HG03159 (cell line): Measurements from ENCODE around the gene IGF1R.

Experiments
- ATAC-seq: cut with Tn5 transposase; IDR thresholded peaks from one replicate; pipeline ENCODE4 v1.9.1; 2021; ENCODE audit warnings: mild to moderate bottlenecking, moderate library complexity; ENCODE audit not compliant: unreplicated experiment

IGF1R gene

DNA sequence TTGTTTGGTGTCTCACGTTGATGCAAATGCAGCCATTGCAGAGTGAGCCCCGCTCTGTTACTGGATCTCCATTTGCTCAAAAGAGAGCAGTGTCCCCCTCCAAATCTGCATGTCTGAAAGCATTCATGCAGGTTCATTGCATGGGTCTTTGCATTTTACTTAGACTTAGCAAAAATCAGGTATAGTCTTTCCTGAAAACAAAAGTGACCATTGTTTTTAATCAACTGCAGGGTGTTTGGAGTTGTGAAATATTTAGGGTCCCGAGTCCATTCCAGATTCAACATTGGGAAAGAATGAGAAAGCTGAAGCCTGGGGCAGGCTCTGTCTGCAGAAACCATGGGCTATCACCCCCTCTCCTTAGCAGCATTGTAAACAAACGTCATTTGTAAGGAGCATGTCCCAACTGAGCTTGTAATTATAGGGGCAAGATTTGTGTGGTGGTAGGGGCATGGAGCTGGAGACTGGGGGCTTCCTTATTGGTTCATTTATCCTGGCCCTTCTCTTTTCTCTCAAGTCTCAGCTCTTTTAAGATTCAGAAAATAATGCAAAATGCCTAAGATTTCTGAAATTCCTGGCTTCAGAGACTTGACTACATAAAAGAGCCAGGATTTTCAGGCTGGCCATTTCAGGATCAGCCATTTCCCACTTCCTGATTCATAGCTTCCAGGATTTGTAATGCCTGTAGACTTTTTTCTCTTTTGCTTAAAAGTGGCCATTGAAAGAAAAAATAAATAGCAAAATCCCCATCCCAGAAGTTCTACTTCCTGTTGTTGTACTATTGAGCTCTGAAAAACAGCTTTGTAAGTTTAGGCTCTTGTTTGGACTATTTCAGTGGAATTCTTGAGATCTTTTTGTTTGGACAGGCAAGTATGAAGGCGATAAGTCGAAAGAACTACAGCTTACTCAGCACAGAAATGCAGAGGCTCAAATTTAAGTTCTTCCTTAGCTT, 23.0 kb downstream of the IGF1R start:
- ATAC-seq: no peak

DNA sequence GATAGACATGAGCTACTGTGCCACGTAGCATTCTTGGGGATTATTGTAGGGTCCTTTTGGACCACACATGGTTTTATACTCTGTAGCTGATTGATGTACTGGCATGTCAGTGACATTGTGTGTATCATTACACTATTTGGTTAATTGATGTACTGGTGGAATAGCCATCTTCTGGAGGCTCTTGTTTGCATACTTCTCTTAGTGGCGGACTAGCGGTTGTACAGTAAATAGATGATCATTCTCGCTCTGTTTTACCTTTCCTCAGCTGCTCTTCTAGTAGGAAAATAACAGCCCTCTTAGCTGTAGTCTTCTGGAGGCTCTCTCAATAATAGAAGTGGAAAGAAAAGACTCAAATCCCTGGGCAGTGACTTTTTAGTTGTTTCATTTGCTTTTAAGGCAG, 24.8 kb downstream of the IGF1R start:
- no peak for ATAC-seq

DNA sequence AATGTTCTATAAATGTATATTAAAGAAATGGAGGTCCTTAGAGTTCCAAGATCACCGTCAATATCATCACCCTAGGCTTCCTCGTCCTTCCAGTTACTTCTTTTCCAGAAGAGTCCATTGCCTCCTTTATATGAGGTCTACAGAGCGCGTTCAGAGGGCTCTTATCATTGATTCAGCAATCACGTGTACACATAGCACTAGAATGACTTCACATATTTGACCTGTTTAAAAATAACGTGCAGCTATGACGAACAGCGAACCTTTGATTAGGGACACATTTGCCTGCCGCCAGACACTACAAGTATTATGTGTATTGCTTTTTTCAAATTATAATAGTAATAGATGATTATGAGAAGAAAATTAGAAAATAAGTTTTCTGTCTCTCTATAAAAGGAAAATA, 26.0 kb downstream of the IGF1R start:
- ATAC-seq: no peak

DNA sequence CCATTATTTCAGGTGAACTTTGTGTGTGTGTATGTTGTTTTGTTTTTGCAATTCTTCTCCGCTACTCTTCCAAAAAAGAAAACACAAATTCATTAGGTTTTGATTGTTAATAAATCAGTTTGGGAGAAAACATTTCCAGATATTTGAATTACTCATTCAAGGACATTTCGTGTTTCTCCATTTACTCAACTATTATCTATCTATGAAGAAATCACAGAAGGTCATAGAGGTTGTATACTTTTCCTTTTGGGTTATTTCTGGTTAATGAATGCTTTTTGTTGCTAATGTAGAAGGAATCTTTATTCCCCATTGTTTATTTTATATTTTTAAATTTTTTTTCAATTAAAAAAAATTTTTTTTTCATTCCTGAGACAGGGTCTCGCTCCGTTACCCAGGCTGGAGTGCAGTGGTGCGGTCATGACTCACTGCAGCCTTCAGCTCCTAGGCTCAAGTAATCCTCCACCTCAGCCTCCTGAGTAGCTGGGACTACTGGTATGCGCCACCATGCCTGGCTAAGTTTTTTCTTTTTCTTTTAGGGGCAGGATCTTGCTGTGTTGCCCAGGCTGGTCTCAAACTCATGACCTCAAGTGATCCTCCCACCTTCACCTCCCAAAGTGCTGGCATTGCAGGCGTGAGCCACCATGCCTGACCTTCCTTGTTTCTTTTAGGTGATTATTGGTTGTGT, 28.4 kb downstream of the IGF1R start:
- ATAC-seq: no peak

DNA sequence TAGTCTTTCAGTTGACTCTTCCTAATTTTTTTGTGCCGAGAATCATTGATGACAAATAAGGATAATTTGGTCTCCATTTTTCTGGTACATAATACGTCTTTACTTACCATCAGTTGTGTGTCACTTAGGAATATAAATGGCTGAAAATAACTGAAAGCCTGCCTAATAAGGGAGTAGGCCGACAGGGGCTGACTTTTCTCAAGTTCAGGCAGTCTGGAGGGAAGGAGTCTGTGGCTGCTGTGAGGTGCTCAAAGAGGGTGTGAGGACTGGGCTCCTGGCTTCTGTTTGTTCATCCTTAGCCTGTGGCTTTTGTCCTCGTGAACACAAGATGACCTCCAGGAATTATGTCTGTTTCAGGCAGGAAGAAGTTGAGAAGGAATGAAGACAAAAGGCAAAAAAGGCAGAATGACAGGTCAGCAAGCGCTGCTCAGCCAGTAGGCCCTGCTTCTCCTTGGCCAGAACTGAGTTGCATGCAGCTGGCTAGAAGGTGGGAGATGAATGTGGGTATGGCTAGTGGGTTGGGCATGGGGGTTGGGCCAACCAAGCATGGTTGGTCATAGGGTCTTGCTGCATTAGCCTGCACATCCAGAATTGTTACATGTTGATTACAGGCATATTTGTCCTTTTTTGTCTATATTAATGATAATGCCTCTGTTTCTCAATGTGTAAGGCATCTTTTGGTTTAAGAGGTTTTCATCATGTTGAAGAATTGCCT, 29.2 kb downstream of the IGF1R start:
- no peak for ATAC-seq

DNA sequence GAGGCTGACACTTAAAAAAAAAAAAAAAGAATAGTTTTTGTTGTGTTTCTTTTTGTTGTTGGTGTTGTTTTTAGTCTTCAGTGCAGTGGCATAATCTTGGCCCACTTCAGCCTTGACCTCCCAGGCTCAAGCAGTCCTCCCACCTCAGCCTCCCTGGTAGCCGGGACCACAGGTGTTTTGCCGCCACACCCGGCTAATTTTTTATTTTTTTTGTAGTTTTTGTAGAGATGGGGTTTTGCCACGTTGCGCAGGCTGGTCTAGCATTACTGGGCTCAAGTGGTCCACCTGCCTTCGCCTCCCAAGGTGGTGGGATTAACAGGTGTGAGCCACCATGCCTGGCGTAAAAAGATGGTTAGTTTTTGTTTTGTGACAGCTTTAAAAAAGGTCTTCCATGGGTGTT, 30.1 kb downstream of the IGF1R start:
- no peak for ATAC-seq

DNA sequence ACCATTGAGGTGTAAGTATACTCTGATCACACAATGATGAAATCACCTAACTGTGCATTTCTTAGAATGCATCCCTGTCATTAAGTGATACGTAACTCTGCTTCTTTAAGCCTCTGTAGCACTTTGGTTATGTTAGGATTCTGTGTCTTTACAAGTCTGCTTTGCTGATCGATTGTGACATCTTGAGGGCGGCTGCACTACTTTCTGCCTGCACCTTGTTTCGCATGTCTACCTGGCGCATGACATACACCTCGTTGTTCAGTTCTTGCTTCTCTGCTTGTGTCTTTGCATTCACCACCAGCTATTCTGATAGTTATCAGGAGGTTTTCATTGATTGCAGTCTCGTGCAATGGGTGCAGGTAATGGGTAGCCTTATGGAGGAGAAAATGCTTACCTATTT, 32.7 kb downstream of the IGF1R start:
- no peak for ATAC-seq

DNA sequence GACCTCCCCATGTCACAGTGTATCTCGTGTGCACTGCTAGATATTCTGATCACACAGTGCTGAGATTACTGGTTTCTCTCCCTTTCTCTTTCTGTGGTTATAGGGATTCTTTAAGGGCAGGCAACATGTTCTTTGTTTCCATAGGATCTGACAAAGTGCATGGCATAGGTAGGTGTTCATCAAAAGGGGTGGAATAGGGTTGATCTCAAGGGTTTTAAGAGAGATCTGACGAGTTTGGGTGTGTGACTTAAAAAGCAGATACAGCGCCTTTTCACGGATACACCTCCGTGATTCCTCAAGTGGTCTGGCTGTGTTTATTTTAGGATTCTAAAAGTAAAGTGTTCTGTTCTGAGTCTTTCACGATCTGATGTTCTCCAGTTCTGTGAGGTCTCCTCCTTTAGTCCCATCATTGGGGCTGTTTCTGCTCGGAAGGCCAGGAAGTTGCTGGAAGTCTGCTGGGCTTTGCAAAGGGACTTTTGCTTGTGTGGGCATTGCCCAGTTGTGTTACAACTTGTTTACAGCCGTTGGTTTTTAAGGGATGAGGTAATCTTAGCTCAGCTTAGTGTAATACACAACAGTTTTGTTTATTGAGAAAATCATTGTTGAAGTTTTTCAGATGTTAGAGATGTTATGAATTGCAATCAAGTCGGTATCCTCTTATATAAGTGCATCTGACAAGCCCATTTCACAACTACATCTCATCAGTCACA, 34.8 kb downstream of the IGF1R start:
- no peak for ATAC-seq

DNA sequence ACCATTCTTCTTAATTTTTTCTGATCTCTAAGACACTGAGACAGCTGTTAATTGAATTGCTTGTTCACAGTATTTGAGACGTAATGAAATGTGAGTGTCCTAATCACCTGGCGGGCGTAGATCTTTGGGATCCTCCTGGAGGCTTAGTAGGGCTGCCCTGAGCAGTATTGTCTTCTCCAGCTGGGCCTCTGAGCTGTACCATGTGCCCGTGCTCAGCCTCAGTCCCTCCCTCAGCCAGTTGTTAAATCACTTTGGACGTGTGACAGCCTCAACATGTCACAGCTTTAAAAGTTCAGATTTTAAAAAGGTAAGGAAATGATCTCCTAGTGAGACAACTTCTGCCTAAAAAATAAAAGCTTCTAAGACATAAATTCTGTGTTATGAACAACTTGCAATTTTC, 35.5 kb downstream of the IGF1R start:
- no peak for ATAC-seq

DNA sequence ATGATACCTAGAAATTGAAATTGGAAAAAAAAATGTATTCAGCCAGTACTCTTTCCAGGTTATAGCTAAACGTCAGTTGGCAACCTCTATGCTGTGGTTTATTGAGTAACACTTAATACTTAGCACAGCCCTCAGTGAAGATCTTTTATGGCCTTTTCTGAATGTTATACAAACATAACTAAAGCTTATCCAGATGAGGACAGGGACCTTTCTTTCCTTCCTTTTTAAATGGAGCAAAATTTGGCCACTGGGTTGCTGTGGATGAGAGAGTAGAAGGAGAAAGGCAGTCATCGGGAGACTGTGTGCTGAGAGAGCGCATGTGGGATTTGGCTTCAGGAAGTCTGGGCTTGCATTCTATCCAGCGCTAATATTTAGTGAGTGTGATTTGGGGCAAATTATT, 36.1 kb downstream of the IGF1R start:
- no peak for ATAC-seq

DNA sequence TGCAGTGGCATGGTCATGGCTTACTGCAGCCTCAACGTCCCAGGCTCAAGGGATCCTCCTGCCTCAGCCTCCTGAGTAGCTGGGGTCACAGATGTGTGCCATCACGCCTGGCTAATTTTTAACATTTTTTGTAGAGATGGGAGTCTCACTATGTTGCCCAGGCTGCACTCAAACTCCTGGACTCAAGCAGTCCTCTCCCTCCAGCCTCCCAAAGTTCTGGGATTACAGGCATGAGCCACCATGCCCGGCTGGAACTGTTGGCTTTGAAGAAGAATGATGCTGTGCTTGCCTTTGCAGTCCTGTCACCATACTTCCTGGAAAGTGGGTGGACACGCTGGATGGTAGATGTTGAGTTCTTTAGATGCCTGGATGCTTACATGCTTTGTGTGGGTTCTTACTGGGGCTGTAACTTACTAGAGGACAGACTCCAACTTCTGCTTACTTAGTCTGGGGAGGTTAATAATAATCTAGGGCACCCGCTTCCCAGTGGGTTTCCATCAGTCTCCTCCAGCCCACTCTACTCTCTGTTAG, 36.7 kb downstream of the IGF1R start:
- no peak for ATAC-seq

DNA sequence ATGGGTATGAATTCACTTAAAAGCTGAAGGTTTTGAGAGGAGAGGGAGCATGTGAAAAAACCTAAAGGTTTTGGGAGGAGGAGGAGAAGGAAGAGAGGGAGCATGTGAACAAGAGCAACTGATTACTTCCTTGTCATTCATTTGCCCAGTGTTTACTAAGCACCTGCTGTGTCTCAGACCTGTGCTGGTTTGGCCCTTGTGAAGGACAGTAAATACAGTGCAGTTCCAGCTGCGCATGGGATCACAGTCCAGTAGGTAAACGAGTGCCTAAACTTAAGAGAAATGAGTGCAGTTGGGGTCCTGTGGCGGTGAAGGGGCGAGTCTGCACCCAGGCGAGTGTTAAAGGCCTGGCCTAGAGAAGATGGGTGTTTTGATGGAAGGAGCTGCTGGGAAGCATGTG, 38.6 kb downstream of the IGF1R start:
- no peak for ATAC-seq

DNA sequence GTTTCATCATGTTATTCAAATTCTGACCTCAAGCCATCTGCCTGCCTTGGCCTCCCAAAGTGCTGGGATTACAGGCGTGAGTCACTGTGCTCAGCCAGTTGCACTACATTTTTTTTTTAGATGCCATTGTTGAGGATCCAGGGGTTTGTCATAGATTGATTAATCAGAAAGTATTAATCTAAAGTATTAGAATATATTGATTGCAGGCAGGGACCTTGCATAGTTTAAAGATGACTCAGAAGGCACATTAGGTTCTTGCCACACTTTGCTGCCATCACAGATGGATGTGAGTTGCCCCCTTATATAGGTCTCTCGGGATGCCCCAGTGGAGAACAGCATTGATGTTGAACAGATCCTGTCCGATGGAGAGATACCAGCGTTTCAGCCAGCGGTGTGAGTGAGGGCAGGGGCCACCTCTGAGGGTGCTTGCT, 41.1 kb downstream of the IGF1R start:
- ATAC-seq: no peak

DNA sequence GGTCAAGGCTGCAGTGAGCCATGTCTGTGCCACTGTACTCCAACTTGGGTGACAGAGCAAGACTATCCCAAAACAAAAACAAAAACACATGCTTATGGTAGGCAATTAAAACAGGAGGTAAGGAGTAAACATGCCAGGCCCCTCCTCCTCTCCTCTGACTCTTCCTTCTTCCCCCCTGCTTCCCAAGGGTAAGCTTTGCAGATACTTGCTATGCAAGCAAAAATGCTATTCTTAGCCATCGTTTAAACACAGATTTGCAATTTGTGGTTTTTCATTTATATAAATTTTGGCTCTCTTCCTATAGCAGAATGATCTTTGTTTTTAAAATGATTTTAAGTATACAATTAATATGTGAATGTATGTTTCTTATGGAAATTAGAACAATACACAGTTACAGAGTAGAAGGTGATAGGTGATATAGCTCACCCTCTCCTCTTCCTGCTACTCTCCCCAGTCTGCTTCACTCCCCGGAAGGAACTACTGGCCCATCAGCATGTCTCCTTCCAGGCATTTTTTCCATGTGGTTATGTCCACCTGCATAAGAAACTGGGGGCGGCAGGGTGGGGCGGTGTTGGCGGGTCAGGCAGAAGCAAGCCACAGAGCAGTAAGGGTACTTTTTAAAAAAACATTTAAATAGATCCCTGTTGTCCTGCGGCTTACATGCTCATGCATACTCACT, 42.1 kb downstream of the IGF1R start:
- ATAC-seq: no peak

DNA sequence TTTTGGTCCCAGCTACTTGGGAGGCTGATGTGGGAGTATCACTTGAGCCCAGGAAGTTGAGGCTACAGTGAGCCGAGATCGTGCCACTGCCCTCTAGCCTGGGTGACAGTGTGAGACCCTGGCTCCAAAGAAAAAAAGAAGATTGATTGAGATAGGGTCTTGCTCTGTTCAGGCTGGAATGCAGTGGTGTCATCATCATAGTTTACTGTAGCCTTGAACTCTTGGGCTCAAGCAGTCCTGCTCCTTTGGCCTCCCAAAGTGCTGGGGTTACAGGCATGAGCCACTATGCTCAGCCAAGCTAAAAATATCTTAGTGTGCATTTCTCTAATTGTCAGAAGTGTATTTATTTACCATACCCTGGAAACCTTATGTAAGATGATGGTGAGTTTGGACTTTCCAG, 43.9 kb downstream of the IGF1R start:
- ATAC-seq: no peak

DNA sequence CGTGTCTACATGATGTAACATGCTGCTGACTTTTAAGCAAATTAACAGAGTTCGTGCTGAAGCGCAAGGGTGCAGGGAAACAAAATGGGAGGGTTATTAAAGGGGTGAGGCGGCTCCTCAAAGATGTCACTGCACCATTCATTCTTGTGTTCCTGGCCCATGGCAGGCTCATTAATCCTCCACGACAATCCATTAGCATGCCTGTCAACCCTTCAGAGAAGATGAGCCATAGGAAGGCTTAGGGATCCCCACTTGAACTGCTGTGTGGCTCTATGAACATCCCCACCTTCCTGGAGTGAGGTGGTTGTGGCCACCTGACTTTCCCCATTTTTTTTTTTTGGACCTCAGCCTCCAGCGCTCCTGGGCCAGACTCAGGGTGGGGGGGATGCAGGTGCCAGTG, 45.8 kb downstream of the IGF1R start:
- ATAC-seq: no peak

DNA sequence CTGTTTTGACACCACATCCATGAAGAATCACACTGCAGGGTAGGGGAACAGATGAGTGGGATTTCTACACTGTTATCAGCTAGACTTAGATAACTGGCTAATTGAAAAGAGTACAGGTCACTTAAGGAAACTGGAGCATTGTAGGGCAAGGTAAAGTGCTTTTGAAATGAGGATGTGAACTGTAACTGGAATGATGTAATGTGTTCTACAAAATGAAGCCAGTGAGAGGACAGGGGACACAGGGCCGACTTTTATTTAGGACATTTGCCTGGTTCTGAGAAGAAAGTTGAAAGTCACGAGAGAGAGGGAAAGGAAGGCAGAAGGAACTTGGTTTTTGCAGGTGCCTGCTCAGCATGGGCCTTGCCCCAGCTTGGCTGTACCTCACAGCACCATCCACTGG, 50.5 kb downstream of the IGF1R start:
- ATAC-seq: no peak

DNA sequence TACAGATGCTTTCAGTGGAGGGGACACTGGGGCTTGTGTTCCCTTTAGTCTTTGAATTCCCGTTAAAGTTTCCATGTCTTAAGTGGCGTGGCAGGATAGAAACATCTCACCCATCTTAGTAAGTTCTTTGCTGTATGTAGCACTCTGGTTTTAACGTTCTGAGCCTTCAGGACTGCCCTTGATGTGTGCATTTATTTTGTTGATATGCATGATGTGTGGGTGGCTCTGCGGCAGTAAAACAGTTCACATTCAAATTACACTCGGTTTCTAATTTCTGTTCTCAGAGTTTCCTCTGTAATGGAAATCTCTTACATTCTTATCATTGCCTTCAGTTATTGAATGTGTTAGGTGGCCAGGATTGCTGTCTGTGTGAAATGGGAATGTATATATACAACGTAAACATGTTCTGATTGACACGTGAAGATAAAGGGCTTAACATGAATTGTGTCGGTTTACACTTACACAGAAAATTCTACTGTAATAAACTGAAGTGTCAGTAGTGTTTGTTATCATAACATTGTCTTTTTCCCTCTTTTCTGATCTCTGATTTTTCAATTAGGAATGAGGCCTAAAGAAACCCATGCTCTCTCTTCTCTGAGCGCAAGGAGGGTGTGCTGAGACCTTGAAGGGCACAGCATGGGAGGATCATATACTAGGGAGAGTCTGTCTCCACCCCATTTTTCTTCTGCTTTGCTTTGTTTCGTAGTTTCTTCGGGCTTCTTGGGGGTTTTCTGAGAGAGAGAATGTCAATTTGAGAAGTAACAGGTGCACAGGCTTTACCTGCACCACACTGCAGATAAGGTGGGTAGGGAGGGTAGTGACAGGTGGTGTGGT, 51.5 kb downstream of the IGF1R start:
- no peak for ATAC-seq

DNA sequence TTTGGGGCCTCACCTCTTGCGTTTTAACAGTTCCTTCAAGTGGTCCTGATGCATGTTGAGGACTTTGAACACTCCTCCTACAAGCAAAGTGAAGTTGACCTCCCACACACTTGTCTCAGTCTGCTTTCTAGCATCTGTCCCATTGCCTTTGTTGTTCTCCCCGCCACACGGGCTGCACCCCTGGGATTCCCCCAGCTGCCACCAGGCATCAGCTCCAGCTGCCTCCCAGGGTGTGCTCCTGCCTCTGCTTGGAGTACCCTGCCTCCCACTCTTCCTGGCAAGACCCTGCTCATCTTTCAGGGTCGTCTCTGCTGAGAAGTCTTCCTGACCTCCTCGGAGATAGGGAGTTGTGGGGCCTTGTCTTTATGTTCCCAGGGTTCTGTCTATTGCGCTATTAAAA, 52.2 kb downstream of the IGF1R start:
- no peak for ATAC-seq
